IPS-NIHi7 (cell line): ENCODE measurements around the gene DNAH3.
"Not testable (repeated sequence)": the region's sequence is repeated elsewhere in the genome, so short reads cannot be mapped to it uniquely, and the experiment has no call there.

Experiments used
- DNase-seq: peaks from one replicate; pipeline ENCODE4 v3.0.0; 2012; ENCODE audit warnings: mixed read lengths; ENCODE audit errors: extremely low spot score

The DNAH3 gene

GRCh38 chr16:21075252-21075651 is 75.4 kb downstream of the DNAH3 start:
- DNase-seq: no peak

DNA sequence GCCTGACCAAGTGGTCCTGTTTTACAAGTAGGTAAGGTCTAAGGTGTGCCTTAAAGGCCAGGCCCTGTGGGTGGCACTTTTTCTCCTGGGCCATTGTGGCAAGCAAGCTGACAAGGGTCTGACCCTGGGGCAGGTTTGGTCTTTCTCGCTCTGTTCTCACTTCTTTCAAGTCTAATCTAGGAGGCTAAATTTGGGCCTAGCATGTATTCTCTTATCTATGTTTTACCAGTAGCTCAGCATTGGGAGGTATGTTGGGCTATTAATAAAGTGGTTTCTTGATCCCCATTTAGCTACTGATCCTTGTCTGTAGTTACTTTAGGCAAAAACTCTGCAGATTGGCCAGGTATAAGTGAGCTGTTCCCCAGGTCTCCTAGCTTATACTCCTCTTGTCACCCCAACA is 77.7 kb downstream of the DNAH3 start:
- DNase-seq: no peak

DNA sequence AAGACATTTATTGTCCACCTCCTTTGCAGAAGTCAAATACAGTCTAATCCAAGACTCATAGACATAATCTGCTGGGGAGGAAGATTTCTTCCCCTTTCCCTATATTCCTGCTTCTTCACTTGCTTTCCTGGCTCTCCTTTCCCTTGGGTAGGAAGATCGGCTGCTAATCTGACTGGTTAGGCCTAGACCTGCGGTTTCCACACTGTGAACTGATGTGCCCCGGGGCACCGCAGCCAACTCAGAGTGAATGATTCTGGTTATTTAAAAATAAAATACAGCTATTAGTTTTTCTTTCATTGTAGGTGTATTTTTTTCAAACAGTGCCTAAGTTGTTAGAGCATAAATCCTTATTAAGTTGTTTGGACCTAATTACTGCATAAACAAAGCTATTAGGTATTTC is 78.9 kb downstream of the DNAH3 start:
- DNase-seq: no peak

DNA sequence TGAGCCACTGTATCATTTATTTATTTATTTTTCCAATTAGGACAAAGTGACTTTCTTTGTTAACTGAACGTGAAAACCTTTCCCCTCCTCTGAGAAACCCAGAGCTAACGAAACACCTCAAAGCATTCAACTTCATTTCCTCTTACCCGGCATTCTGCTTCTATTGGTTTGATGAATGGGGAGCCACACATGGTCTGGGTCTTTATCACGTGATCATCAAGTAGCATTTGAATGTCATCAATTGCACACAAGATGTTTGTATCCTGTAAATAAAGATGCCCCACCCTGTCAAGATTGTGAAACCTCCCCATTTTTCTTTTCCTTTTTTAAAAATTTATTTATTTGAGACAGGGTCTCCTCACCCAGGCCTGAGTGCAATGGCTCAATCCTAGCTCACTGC is 80.1 kb downstream of the DNAH3 start:
- DNase-seq: no peak

DNA sequence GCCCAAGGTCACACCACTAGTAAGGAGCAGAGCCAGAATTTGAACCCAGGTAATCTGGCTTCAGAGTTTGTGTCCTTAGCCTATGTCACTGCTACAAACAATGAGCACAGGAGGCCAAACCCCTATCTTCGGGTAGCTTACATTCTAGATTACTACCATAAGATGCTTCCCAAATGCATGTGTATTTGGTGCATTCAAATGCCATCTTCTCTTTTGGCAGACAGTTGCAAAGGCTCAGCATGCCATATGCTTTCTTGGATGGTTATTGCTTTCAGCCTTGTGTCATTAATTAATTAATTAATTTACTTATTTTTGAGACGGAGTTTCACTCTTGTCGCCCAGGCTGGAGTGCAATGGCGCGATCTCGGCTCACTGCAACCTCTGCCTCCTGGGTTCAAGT is 80.7 kb downstream of the DNAH3 start:
- DNase-seq: no peak

DNA sequence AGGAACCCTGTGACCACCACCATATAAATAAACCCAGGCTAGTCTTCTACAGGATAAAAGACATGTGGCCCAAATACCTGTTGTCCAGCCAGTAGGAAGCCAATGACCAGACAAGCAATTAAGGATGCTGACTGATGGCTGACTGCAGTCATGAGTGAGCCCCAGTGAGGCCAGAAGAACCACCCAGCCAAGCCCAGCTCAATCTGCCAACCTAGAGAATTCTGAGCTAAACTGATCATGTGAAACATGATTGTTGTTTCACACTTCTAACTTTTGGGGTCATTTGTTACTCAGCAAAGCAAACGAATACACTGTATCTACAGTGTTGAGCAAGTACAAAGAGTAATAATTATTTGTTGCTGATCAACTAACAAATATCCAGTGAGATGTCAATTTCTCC is 86.4 kb downstream of the DNAH3 start:
- no peak for DNase-seq

DNA sequence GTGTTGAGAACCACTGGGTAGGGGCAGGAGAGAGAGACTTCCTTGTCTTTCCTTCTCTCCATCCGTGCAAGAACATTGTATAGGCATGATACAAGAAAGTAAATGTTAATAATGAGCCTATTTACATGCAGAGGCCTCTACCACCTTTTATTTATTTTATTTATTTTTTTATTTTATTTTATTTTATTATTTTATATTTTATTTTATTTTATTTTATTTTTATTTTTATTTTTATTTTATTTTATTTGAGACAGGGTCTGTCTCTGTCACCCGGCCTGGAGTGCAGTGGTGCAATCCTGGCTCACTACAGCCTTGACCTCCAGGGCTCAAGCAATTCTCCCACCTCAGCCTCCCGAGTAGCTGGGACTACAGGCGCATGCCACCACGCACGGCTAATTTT is 87.3 kb downstream of the DNAH3 start:
- not testable (repeated sequence) for DNase-seq

GRCh38 chr16:21060027-21060510 is 90.6 kb downstream of the DNAH3 start:
- no peak for DNase-seq

- DNase-seq: no peak
These were observed 92.8 kb downstream of the DNAH3 start for GRCh38 chr16:21057875-21058274.

DNA sequence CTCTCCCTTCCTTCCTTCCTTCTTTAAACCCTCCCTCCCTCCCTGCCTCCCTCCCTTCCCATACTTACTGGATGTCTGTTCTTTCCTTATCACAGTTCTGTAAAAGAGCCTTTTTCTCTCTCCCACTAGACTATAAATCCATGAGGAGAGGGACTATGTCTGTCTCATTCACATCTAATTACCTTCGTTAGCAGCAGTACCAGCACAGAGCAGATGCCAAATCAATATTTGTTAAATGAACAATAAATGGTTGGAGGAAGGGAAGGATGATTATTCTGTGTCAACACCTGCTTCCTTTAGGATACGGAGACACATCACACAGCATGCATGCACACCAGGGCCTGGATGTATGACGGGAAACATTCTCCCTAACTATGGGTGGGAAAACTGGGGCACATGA is 94.2 kb downstream of the DNAH3 start:
- DNase-seq: no peak

DNA sequence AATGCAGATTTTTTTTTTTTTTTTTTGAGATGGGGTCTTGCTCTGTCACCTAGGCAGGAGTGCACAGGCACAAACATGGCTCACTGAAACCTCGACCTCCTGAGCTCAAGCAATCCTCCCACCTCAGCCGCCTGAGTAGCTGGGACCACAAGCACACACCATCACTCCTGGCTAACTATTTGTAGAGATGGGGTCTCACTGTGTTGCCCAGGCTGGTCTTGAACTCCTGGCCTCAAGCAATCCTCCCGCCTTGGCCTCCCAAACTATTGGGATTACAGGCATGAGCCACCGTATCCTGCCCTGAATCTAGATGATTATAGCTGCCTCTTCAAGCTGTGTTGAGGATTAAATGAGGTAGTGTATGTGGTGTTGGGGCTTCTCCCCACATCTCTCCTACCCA is 94.9 kb downstream of the DNAH3 start:
- not testable (repeated sequence) for DNase-seq

DNA sequence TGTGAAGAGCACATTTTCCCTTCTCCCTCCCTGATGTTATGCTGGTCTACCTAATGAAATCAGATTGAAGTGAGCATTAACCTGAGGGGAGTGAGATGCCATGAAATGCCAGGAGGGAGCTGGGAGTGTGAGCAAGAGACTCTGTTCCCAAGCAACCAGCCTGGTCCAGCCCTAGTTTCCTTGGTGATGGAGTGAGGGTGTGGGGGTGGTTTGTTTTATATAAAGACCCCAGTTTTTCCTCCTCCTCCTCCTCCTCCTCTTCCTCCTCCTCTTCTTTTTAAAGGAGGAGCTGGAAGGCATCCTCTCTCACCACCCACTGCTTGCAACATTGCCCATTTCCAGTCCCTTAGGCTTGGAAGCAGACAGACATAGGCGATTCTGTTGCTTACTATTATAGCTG is 97.1 kb downstream of the DNAH3 start:
- no peak for DNase-seq

GRCh38 chr16:21048091-21048912 is 102.3 kb downstream of the DNAH3 start:
- not testable (repeated sequence) for DNase-seq

GRCh38 chr16:21038197-21038596 is 112.4 kb downstream of the DNAH3 start:
- DNase-seq: no peak

DNA sequence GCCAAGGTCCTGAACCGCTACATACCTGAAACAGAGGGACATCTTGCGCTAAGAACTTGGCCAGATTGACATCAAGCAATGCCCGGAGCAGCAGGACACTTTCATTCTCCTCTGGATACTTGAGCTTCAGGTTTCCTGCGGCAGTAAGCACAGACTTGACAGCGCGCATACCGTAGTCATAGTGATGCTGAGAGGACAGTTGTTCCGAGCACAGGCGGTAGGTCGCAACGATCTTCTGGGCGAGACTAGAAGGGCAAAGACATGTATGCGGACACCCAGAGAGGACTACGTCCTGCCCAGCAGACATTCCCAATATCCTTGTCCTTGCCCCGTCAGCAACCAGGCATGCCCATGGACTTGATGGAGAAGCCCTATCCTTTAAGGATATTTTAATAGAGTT is 112.9 kb downstream of the DNAH3 start:
- DNase-seq: no peak

GRCh38 chr16:21037168-21037567 is 113.5 kb downstream of the DNAH3 start:
- DNase-seq: no peak

GRCh38 chr16:21036471-21036870 is 114.2 kb downstream of the DNAH3 start:
- no peak for DNase-seq

- no peak for DNase-seq
These were observed 116.9 kb downstream of the DNAH3 start for GRCh38 chr16:21033704-21034103.

- no peak for DNase-seq
These were observed 117.4 kb downstream of the DNAH3 start for GRCh38 chr16:21033264-21033663.

GRCh38 chr16:21028728-21029127 is 121.9 kb downstream of the DNAH3 start:
- DNase-seq: no peak

DNA sequence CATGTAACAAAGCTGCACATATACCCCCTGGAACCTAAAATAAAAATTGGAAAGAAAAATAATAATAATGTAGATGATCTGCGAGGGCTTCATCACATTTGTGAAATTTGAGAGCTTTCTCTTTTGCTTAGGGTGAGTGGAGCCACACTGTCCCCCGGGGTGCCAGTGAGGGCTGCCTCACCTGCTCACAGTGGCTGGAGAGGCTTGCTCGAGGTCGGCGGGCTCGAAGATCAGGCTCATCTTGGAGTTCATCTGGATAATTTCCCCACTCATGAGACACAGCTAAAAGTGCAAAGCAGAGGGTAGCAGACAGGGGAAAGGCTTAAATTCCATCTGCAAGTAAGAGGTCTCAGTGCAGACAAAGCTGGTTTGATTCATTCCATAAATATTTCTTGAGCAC is 123.8 kb downstream of the DNAH3 start:
- no peak for DNase-seq

DNA sequence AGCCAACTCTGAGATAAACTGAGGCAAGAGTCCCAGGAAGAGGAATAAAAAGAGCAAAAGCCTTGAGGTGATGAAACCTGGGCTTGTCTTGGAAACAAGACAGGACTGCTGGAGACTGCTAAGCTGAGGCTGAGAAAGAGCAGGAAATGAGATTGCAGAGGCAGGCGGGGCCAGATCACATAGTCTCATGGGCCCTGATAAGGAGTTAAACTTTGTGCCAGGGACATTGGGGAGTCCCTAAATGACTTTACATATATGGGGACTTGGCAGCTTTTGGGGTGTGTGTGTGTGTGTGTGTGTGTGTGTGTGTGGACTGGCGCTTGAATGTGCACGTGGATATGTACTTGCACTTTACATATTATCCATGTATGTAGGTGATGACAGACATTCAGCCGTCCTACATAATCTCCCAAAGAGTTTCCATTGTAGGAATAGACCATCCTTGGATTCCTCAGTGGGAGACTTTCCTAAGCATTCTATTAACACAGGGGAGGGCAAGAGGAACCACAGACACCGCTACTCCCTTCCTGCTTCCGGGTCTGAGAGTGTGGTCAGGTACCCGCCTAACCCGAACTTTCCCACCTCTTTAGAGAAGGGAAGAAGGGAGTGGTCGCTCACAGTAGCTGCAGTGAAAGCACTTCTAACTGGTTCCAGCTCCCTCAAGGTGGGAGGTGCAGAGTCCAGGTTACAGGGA is 127.0 kb downstream of the DNAH3 start:
- DNase-seq: no peak

GRCh38 chr16:21021316-21021715 is 129.3 kb downstream of the DNAH3 start:
- DNase-seq: no peak
